Measurements from ENCODE around the gene KIF3B. TPM values are rescaled to one million over a fixed set of nuclear protein-coding genes. Genes with fewer than 3 reads are reported as not detected.
"Not testable (repeated sequence)": the region's sequence is repeated elsewhere in the genome, so short reads cannot be mapped to it uniquely, and the experiment has no call there.

The KIF3B gene
- total RNA-seq, 4 donors from 2014 or later, result 8.5 to 14.1 (median 11.4) TPM

DNA sequence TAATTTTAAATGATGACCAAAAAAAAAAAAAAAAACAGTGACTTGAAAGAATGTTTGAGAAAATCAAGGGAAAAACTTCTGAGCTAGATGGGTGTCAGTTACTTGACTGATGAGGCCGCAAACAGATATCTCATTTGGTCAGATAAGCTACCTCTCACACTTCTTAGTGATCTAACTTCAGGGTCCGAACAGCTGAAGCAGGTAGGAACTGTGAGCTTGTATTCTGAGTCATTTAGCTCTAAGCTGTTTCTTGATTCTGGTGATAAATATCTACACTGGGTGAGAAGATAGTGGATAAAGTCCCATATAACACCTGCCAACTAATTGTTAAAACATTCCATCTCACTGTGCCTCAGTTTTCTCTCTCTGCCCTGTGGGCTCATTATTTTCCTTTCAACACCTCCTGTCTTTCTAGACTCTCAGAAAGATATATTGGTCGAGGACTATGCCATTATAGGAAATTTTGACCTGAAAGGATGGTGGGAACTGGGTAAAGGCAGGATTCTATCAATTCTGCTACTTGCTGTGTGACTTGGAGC, 7.7 kb downstream of the KIF3B start:
- no peaks in the 10 kb centered on the region for H3K9me3 ChIP-seq
- peak overlapping the region in 2 of 4 donors; percentile 0 to 26 for H3K27ac ChIP-seq
- 58 to 81% methylated on average over 3 of the region's 3 CpGs for whole genome bisulfite sequencing, 2 donors

DNA sequence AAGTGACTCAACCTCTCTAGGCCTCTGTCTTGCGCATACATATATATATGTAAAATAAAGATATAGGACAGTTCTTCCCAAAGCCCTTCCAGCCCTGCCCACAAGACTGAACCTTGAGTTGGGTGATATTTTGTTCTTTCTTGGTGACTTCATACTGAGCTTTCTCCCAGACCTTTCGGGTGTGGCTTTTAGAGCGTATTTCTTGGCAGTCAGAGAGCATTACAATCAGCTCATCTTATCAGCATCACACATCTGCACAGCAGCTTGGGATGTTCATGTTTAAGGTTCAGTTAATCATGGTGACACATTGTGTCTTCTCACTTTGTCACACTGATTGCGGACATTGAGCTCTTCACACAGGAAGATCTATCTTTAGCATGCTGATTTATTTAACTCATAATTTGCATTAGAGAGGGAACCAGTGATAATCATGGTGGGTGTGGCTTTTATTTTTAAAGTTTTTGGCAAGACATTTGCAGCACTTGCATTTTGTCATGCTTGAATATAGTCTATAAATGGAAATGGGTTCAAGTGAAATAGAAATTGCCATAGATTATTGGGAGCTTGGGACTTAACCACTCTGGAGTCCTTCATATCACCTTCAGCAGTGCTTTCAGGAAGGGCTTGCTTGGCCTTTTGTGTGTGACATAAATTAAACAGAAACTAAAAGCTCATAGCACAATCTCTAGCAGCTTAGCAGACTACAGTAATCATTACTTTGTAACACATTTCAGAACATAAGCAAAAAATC, 8.3 kb downstream of the KIF3B start:
- 39 to 54% methylated on average over 4 of the region's 4 CpGs for WGBS, 2 donors
- DNase-seq, result no peak

More for the DNA sequence above, 7.7 kb downstream of the KIF3B start:
- no peaks in the 10 kb centered on the region for H3K27me3 ChIP-seq
- no peak for TF ChIP-seq POLR2A (IDR thresholded peaks at IDR 0.05)
- TF ChIP-seq, protein P1, sequence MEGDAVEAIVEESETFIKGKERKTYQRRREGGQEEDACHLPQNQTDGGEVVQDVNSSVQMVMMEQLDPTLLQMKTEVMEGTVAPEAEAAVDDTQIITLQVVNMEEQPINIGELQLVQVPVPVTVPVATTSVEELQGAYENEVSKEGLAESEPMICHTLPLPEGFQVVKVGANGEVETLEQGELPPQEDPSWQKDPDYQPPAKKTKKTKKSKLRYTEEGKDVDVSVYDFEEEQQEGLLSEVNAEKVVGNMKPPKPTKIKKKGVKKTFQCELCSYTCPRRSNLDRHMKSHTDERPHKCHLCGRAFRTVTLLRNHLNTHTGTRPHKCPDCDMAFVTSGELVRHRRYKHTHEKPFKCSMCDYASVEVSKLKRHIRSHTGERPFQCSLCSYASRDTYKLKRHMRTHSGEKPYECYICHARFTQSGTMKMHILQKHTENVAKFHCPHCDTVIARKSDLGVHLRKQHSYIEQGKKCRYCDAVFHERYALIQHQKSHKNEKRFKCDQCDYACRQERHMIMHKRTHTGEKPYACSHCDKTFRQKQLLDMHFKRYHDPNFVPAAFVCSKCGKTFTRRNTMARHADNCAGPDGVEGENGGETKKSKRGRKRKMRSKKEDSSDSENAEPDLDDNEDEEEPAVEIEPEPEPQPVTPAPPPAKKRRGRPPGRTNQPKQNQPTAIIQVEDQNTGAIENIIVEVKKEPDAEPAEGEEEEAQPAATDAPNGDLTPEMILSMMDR (IDR thresholded peaks at IDR 0.05), result no peak
- no peak for DNase-seq
- H3K4me3 ChIP-seq, result no peak overlapping the region
- H3K4me1 ChIP-seq, result peaks cover 0 to 34% (median 14%) of the 10 kb centered on the region in 3 donors
- intact Hi-C loops (cut with DNase I), result no loop called here
- peaks cover 0 to 9% (median 0%) of the 10 kb centered on the region in 3 donors for H3K36me3 ChIP-seq

DNA sequence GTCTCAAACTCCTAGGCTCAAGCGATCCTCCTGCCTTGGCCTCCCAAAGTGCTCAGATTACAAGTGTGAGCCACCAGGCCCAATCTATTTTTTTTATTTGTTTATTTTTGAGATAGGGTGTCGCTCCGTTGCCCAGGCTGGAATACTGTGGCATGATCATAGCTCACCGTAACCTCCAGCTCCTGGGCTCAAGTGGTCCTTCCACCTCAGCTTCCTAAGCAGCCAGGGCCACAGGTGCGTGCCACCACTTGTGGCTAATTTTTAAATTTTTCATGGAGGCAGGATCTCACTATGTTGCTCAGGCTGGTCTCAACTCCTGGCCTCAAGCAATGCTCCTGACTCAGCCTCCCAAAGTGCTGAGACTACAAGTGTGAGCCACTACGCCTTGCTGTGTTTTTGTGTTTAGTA, 9.8 kb downstream of the KIF3B start:
- Histone ChIP-seq H3K36me3 (no peaks in the 10 kb centered on the region), H3K4me3 (no peak overlapping the region), H3K27me3 (no peaks in the 10 kb centered on the region), H3K27ac (no peak overlapping the region), H3K4me1 (peaks cover 0 to 26% (median 14%) of the 10 kb centered on the region in 3 donors), H3K9me3 (no peaks in the 10 kb centered on the region)
- 96 to 98% methylated on average over 6 of the region's 6 CpGs for WGBS, 2 donors
- TF ChIP-seq POLR2A (IDR thresholded peaks at IDR 0.05), result no peak
- intact Hi-C loops (cut with DNase I), result no loop called here
- no peak for DNase-seq

More for the DNA sequence above, 8.3 kb downstream of the KIF3B start:
- Histone ChIP-seq H3K9me3 (no peaks in the 10 kb centered on the region), H3K27ac (peak overlapping the region in 3 of 4 donors; percentile 0 to 26 (median 0)), H3K4me3 (no peak overlapping the region), H3K27me3 (no peaks in the 10 kb centered on the region), H3K4me1 (peaks cover 0 to 34% (median 14%) of the 10 kb centered on the region in 3 donors), H3K36me3 (peaks cover 0 to 9% (median 0%) of the 10 kb centered on the region in 3 donors)
- TF ChIP-seq, protein P1 (IDR thresholded peaks at IDR 0.05), result no peak
- TF ChIP-seq POLR2A (IDR thresholded peaks at IDR 0.05), result peak in 1 of 4 donors; percentile 20
- intact Hi-C loops (cut with DNase I), result no loop called here

DNA sequence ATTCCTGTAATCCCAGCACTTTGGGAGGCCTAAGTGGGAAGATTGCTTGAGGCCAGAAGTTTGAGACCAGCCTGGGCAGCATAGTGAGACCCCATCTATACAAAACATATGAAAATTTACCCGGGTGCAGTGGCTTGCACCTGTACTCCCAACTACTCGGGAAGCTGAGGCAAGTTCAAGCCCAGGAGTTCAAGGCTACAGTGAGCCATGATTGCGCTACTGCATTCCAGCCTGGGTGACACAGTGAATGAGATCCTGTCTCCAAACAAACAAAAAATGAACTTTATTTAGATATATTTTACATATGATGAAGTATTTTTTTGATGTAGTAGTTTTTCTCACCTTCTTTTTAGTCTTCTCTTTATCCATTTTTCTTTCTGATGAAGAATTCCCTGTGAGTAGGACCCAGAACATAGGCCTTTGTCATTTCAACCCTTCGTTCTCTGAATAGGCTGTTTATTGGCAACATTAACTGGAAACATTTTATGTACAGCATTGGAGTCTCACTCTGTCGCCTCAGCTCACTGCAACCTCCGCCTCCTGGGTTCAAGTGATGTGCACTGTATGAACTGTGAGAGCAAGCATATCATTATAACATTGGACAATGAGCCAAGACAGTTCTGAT, 10.9 kb downstream of the KIF3B start:
- H3K4me1 ChIP-seq, result peaks cover 0 to 19% (median 11%) of the 10 kb centered on the region in 3 donors
- H3K9me3 ChIP-seq, result no peaks in the 10 kb centered on the region
- WGBS, 2 donors, result 81 to 86% methylated on average over 6 of the region's 6 CpGs
- no peak for DNase-seq
- H3K36me3 ChIP-seq, result no peaks in the 10 kb centered on the region
- H3K27ac ChIP-seq, result no peak overlapping the region
- intact Hi-C loops (cut with DNase I), result no loop called here
- no peak overlapping the region for H3K4me3 ChIP-seq
- TF ChIP-seq, protein P1 (IDR thresholded peaks at IDR 0.05), result no peak
- TF ChIP-seq POLR2A (IDR thresholded peaks at IDR 0.05), result no peak
- H3K27me3 ChIP-seq, result no peaks in the 10 kb centered on the region

DNA sequence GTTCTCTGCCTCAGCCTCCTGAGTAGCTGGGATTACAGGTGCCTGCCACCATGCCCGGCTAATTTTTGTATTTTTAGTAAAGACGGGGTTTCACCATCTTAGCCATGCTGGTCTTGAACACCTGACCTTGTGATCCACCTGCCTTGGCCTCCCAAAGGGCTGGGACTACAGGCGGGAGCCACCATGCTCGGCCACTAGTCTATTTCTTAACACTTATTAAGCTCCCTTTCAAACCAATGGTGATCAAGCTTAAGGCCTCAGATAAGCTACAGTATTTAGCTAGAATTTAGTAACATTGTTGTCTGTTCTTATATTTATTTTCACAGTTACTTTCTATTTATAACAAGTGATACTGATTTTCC, 11.8 kb downstream of the KIF3B start:
- H3K4me3 ChIP-seq; DNase-seq; H3K36me3 ChIP-seq; H3K27ac ChIP-seq; H3K9me3 ChIP-seq; H3K27me3 ChIP-seq; intact Hi-C loops (cut with DNase I): not testable (repeated sequence)
- 91% methylated on average over 4 of the region's 4 CpGs for WGBS, 2 donors
- peaks cover 0 to 19% (median 11%) of the 10 kb centered on the region in 3 donors for H3K4me1 ChIP-seq
